Stimulated activated memory B cell treated with anti-CD40 and anti-IgM and Interleukin-4, amounts not matched to agents 10 μg/mL and 1 μg/mL and 100 μg/mL, for 72 hours (primary cell): ENCODE data around the gene TNFRSF13B.
A peak's percentile ranks its signal among the peaks of the same experiment; 100 is the strongest.

Source experiments
- ATAC-seq: fragments of 150-1000 bp; cut with Tn5 transposase; 2 replicates; pipeline ENCODE4 v1.10.0; 2021
- H3K27ac Mint-ChIP-seq: one replicate; pipeline ENCODE4 v1.8.0; 2022; ENCODE audit warnings: mild to moderate bottlenecking, mixed read lengths
- H3K27me3 Mint-ChIP-seq: one replicate; pipeline ENCODE4 v1.8.0; 2022; ENCODE audit warnings: mixed read lengths
- H3K36me3 Mint-ChIP-seq: one replicate; pipeline ENCODE4 v1.8.0; 2022; ENCODE audit warnings: mixed read lengths
- H3K4me1 Mint-ChIP-seq: one replicate; pipeline ENCODE4 v1.8.0; 2022; ENCODE audit warnings: mixed read lengths
- H3K4me3 Mint-ChIP-seq: one replicate; pipeline ENCODE4 v1.8.0; 2022; ENCODE audit warnings: mild to moderate bottlenecking, moderate library complexity, mixed read lengths
- H3K9me3 Mint-ChIP-seq: one replicate; pipeline ENCODE4 v1.8.0; 2022; ENCODE audit warnings: mixed read lengths

TNFRSF13B gene

DNA sequence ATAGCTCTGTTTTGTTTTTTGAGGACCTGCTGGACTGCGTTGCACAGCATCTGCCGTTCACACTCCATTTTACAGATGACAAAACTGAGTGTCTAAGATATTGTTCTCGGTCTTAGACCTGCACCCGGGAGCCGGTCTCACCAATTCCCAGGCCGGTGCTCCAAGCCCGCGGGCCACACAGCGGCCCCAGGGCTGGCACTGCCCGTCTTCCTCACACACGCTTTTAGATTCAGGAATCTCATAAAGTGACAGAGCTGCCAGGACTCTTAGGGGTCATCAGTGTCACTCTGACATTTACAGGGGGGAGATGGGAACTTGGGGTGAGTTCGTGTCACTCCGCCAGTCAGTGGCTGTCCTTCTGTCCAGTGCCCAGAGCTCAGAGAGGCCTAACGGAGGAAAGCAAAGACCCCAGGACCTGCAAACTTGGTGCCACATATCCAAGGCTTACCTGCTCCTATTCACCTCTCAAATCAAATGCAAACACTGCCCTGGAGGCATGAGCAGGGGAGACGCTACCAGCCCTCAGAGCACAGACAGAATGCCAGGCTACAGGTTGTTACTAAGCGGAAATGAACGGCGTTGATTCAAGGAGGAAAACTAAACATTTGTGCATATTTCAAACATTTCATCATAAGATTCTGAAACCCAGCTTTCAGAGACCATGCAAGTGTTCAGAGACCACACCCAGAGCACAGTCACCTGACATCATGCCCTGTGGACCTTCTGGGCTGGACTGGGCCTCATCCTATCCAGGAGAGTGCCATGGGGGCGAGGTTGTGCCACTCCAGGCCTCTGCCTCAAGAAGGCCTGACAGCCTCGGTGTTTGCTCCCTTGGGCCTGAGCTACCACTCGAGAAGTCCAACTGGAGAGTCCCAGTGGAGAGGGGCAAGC lies 29.5 kb downstream of the TNFRSF13B start:
- H3K4me3 Mint-ChIP-seq: no peak overlapping the region
- no peak for ATAC-seq
- no peaks in the 10 kb centered on the region for H3K9me3 Mint-ChIP-seq
- peaks cover 69% of the 10 kb centered on the region for H3K4me1 Mint-ChIP-seq
- peak overlapping the region; percentile 91 for H3K27ac Mint-ChIP-seq
- H3K27me3 Mint-ChIP-seq: no peaks in the 10 kb centered on the region
- H3K36me3 Mint-ChIP-seq: peaks cover 71% of the 10 kb centered on the region

- H3K4me3 Mint-ChIP-seq: no peak overlapping the region
Observed at GRCh38 chr17:16941072-16942036, 30.6 kb downstream of the TNFRSF13B start.

GRCh38 chr17:16940116-16940881 lies 31.6 kb downstream of the TNFRSF13B start:
- Mint-ChIP-seq H3K9me3 (no peaks in the 10 kb centered on the region), H3K36me3 (peaks cover 61% of the 10 kb centered on the region)

More at GRCh38 chr17:16941072-16942036, 30.6 kb downstream of the TNFRSF13B start:
- H3K27ac Mint-ChIP-seq: peak overlapping the region; percentile 16
- peaks cover 67% of the 10 kb centered on the region for H3K4me1 Mint-ChIP-seq
- ATAC-seq: no peak
- H3K9me3 Mint-ChIP-seq: no peaks in the 10 kb centered on the region
- H3K36me3 Mint-ChIP-seq: peaks cover 62% of the 10 kb centered on the region
- H3K27me3 Mint-ChIP-seq: no peaks in the 10 kb centered on the region

GRCh38 chr17:16939606-16940115 lies 32.3 kb downstream of the TNFRSF13B start:
- ATAC-seq: no peak
- no peak overlapping the region for H3K4me3 Mint-ChIP-seq
- no peaks in the 10 kb centered on the region for H3K9me3 Mint-ChIP-seq
- H3K4me1 Mint-ChIP-seq: peaks cover 68% of the 10 kb centered on the region
- peaks cover 63% of the 10 kb centered on the region for H3K36me3 Mint-ChIP-seq
- peak overlapping the region; percentile 81 for H3K27ac Mint-ChIP-seq
- H3K27me3 Mint-ChIP-seq: no peaks in the 10 kb centered on the region

More at GRCh38 chr17:16940116-16940881, 31.6 kb downstream of the TNFRSF13B start:
- peak overlapping the region; percentile 16 for H3K27ac Mint-ChIP-seq
- no peaks in the 10 kb centered on the region for H3K27me3 Mint-ChIP-seq
- no peak overlapping the region for H3K4me3 Mint-ChIP-seq
- ATAC-seq: no peak
- H3K4me1 Mint-ChIP-seq: peaks cover 68% of the 10 kb centered on the region

DNA sequence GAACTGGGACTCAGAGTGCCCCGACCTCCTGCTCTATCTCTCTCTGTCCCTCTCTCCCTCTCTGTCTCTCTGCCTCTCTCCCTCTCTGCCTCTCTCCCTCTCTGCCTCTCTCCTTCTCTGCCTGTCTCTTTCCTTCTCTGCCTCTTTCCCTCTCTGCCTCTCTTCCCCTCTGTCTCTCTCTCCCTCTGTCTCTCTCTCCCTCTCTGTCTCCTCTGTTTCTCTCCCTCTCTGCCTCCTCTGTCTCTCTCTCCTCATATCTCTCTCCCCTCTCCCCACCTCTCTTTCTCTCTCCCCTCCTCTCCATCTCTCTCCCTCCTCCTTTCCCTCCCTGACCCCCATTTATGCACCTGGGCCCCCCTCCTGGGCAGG lies 32.7 kb downstream of the TNFRSF13B start:
- no peak overlapping the region for H3K4me3 Mint-ChIP-seq
- no peak for ATAC-seq
- H3K36me3 Mint-ChIP-seq: peaks cover 59% of the 10 kb centered on the region
- H3K27ac Mint-ChIP-seq: peak overlapping the region; percentile 81
- H3K9me3 Mint-ChIP-seq: no peaks in the 10 kb centered on the region
- no peaks in the 10 kb centered on the region for H3K27me3 Mint-ChIP-seq
- H3K4me1 Mint-ChIP-seq: peaks cover 68% of the 10 kb centered on the region

- H3K27ac Mint-ChIP-seq: peak overlapping the region; percentile 81
Observed at GRCh38 chr17:16938496-16939207, 33.3 kb downstream of the TNFRSF13B start.

GRCh38 chr17:16938031-16938430 lies 33.9 kb downstream of the TNFRSF13B start:
- Mint-ChIP-seq H3K9me3 (no peaks in the 10 kb centered on the region), H3K27me3 (no peaks in the 10 kb centered on the region), H3K27ac (peak overlapping the region; percentile 79), H3K4me1 (peaks cover 64% of the 10 kb centered on the region), H3K36me3 (peaks cover 47% of the 10 kb centered on the region), H3K4me3 (no peak overlapping the region)
- no peak for ATAC-seq

More at GRCh38 chr17:16938496-16939207, 33.3 kb downstream of the TNFRSF13B start:
- Mint-ChIP-seq H3K27me3 (no peaks in the 10 kb centered on the region), H3K36me3 (peaks cover 53% of the 10 kb centered on the region), H3K9me3 (no peaks in the 10 kb centered on the region), H3K4me1 (peaks cover 68% of the 10 kb centered on the region), H3K4me3 (no peak overlapping the region)
- no peak for ATAC-seq

DNA sequence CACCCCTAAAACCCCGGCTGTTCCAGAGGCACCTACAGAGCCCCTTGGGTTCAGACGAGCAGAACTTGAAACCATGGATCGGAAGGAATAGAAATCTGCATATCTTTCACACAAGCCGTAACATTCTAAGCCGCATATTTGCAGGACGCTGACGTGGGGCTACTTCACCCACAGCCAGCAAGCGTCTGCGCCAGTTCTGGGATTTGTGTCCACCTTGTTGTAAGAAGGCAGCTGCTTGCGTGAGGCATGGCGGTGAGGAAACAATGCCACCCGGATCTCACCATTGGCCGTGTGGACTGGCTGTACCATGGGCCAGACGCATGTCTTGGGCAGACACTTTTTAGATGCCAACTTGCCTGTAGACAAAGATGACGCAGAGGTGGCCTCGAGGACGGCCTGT lies 34.5 kb downstream of the TNFRSF13B start:
- Mint-ChIP-seq H3K27ac (peak overlapping the region; percentile 79), H3K4me3 (no peak overlapping the region), H3K9me3 (no peaks in the 10 kb centered on the region), H3K27me3 (no peaks in the 10 kb centered on the region), H3K4me1 (peaks cover 58% of the 10 kb centered on the region), H3K36me3 (peaks cover 42% of the 10 kb centered on the region)
- no peak for ATAC-seq

DNA sequence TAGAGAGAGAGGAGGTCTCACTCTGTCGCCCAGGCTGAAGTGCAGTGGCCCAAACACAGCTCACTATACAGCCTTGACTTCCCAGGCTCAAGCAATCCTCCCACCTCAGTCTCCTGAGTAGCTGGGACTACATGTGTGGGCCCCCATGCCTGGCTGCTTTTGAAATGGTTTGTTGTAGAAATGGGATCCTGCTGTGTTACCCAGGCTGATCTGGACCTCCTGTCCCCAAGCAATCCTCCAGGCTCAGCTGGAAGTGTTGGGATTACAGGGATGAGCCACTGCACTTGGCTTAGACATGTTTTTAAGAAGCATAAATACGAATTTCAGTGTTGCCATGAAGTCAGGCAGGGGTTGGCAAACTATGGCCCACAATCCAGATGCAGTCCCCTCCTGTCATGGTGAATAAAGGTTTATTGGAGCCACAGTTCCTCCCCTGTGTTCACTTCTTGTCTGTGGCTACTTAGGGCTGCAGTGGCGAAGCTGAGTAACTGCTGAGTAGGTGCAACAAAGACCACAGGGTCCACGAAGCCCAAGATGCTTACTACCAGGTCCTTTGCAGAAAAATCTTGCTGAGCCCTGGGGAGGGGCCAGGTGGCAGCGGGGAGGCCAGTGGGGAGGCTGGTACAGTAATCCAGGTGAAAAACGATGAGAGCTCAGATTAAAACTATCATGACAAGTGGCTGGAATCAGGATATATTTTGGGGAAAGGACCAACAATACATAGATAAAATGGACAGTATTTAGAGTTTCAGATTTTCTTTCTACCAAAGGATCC lies 35.2 kb downstream of the TNFRSF13B start:
- ATAC-seq: no peak
- no peaks in the 10 kb centered on the region for H3K27me3 Mint-ChIP-seq
- H3K27ac Mint-ChIP-seq: peak overlapping the region; percentile 79
- peaks cover 60% of the 10 kb centered on the region for H3K4me1 Mint-ChIP-seq
- H3K9me3 Mint-ChIP-seq: no peaks in the 10 kb centered on the region
- H3K4me3 Mint-ChIP-seq: no peak overlapping the region
- peaks cover 40% of the 10 kb centered on the region for H3K36me3 Mint-ChIP-seq

DNA sequence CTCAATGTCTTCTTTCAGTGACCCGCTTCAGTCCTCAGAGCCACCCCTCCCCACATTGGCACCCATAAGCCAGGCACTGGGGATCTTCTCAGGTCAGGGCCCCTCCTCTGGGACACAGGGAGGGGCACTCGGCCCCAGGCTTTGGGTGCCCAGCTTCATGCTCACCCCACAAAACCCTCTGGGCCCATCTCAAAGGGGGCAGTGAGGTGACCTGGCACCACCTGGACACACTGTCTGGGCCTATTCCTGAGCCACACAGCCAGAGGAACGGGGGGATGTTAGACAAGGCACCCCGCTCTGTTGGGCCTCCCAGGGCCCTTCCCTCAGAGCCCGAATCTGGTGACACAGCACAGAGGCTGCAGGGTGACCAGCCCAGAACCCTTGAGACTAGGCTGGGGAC lies 36.1 kb downstream of the TNFRSF13B start:
- peaks cover 40% of the 10 kb centered on the region for H3K36me3 Mint-ChIP-seq
- H3K27me3 Mint-ChIP-seq: no peaks in the 10 kb centered on the region
- H3K9me3 Mint-ChIP-seq: no peaks in the 10 kb centered on the region
- peak overlapping the region; percentile 79 for H3K27ac Mint-ChIP-seq
- no peak for ATAC-seq
- H3K4me3 Mint-ChIP-seq: no peak overlapping the region
- peaks cover 58% of the 10 kb centered on the region for H3K4me1 Mint-ChIP-seq

DNA sequence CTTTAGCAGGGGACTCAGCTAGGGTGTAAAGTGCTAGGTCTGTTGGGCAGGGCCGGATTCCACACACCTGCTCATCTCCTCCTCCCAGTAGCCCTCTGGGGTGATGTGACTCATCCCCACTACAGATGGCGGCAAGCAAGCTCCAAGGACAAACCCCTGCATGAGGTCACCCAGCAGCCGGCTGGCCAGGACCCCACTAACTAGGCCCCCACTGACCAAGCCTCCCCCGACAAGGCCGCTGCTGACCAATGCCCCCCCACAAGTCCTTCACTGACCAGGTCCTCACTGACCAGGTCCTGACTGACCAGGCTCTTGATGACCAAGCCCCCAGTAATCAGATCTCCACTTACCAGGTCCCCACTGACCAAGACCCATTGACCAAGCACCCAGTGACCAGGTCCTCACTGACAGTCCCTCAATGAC lies 36.7 kb downstream of the TNFRSF13B start:
- H3K36me3 Mint-ChIP-seq: peaks cover 43% of the 10 kb centered on the region
- no peak overlapping the region for H3K4me3 Mint-ChIP-seq
- peaks cover 58% of the 10 kb centered on the region for H3K4me1 Mint-ChIP-seq
- H3K9me3 Mint-ChIP-seq: no peaks in the 10 kb centered on the region
- H3K27ac Mint-ChIP-seq: peak overlapping the region; percentile 79
- ATAC-seq: no peak
- no peaks in the 10 kb centered on the region for H3K27me3 Mint-ChIP-seq

DNA sequence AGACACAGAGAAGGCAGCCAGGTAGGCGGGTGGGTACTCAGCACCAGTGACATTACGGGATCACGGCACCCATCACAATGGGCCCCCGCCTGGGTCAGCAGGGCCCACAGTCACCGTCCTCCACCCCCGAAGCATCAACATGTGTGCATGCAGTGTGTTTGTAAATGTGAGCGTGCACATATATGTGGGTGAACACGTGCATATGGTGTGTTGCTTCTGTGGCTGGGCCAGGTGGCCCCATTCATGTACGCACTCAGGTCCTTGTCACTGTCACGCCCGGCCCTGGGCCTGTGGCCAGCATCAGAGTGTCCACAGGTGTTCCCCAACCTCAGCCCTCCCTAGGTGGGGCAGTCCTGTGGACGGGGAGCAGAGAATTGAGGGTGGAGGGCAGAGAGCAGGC lies 37.1 kb downstream of the TNFRSF13B start:
- H3K9me3 Mint-ChIP-seq: no peaks in the 10 kb centered on the region
- ATAC-seq: no peak
- peaks cover 58% of the 10 kb centered on the region for H3K4me1 Mint-ChIP-seq
- peak overlapping the region; percentile 79 for H3K27ac Mint-ChIP-seq
- H3K36me3 Mint-ChIP-seq: peaks cover 46% of the 10 kb centered on the region
- no peak overlapping the region for H3K4me3 Mint-ChIP-seq
- H3K27me3 Mint-ChIP-seq: no peaks in the 10 kb centered on the region

DNA sequence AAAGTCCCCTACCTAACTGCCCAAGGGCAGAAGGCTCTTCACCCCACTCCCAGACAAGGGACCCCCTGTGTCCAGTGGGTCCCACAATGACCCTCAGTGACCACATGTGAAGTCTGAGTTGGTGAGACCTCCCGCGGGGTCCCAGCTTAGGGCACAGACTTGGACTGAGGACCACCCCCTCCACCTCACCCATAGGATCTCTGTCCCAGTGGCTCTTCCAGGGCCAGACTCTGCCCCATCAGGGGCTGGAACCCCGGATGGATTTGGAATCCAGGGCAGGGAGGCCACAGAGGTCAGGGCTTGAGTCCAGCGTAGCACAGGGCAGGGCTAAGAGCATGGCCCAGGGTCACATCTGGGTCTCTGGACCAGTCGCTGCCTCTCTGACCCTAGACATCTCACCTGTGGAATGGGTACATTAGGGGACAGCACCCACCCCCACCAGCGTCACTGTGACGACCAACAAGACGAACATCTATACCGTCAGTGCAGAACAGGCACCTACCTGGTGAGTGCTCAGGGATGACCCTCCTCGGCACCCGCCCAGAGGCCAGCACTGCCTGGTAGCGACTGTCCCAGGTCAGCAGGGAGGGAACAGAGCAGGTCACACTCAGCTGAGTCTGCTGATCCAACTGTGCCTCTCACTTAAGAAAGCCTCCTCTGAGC lies 37.7 kb downstream of the TNFRSF13B start:
- ATAC-seq: peak; percentile 9
- Mint-ChIP-seq H3K4me1 (peaks cover 59% of the 10 kb centered on the region), H3K27me3 (no peaks in the 10 kb centered on the region), H3K4me3 (no peak overlapping the region), H3K36me3 (peaks cover 48% of the 10 kb centered on the region), H3K9me3 (no peaks in the 10 kb centered on the region), H3K27ac (peak overlapping the region; percentile 79)
